ENCODE results near the gene MUL1.

The MUL1 gene

DNA sequence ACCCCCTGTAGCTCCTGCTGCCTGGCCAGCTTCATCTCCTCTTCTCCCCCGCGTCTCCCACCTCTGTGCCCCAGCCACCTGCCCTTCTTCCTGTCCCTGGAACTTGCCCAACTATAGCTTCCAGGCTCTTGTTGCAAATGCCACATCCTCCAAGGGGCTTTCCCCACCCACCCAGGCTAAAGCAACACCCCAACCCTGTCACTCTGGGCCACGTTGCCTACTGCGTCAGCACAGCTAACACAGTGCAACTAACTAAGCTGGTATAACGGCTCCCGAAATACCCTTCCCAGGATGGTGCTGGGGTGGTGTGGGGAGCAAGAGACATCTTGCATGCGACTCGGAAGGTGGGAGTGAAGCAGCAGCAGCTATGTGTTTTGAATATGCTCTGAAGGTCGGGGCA lies 41.7 kb downstream of the MUL1 start:
- no peak for DNase-seq

GRCh38 chr1:20465187-20465586 lies 42.8 kb downstream of the MUL1 start:
- no peak for DNase-seq

GRCh38 chr1:20463502-20463901 lies 44.4 kb downstream of the MUL1 start:
- no peak for DNase-seq

DNA sequence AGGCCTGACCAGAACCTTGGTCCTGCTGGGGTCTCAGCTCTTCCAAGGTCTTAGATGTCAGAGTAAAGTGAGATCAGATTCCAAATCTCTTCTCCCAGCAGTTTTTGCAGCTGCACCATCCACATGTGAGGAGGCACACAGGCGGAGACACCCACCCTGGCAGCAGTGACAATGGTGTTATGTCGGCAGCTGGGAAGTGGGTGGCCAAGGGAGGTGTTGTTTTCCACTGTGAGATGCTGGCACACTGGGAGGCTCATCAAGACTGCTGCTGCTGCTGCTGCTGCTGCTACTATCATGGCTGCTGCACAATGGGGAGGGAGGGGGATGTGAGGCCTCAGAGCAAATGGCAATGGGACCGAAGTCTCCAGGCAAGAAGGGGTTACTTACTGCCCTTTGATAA lies 45.6 kb downstream of the MUL1 start:
- DNase-seq: no peak

- DNase-seq: no peak
These were observed 49.2 kb downstream of the MUL1 start for GRCh38 chr1:20458717-20459116.

GRCh38 chr1:20454004-20454403 lies 53.9 kb downstream of the MUL1 start:
- no peak for DNase-seq

DNA sequence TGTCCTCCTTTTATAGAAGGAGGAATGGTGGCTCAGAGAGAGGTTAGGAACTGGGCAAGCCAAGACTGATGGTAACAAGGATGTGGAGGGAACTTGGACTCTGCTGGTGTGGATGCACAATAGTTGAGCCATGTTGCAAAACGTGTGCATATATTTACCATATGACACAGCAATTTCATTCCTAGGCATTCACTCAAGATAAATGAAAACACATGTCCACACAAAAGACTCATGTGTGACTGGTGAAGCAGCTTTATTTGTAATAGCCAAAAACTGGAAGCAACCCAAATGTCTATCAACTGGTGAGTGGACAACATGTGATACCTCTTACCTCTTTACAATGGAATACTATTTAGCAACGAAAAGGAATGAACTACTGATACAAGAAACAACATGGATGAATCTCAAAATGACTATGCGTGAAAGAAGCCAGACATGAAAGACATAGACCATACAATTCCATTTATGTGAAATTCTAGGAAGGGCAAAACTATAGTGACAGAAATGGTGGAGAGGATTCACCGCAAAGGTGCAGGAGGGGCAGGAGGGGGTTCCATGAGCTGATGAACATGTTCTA lies 58.1 kb downstream of the MUL1 start:
- no peak for DNase-seq

Data from NCI-H1105 (cell line).